Choroid plexus epithelial cell (primary cell): ENCODE data around the gene TMED8.
A peak's percentile ranks its signal among the peaks of the same experiment; 100 is the strongest.
"Not testable (repeated sequence)": the region's sequence is repeated elsewhere in the genome, so short reads cannot be mapped to it uniquely, and the experiment has no call there.

Experiments
- DNase-seq: peaks from one replicate; pipeline ENCODE4 v3.0.0-alpha.2; 2010; ENCODE audit warnings: low read depth
- H3K4me3 ChIP-seq: 2 replicates; pipeline ENCODE4 v1.5.1; 2011; ENCODE audit warnings: low read depth, mild to moderate bottlenecking, control low read depth, low read length, moderate library complexity
- CTCF ChIP-seq: conservative IDR thresholded peaks from 2 replicates; pipeline ENCODE4 v1.5.1; 2011; ENCODE audit warnings: low read depth, mild to moderate bottlenecking, control low read depth, inconsistent platforms, low read length, moderate library complexity

Gene TMED8

GRCh38 chr14:77344377-77344996 lies 32.4 kb downstream of the TMED8 start:
- no peak for TF ChIP-seq CTCF
- peak; percentile 14 for DNase-seq

GRCh38 chr14:77343662-77344061 lies 33.2 kb downstream of the TMED8 start:
- TF ChIP-seq CTCF: no peak
- DNase-seq: no peak
- H3K4me3 ChIP-seq: no peak overlapping the region

More at GRCh38 chr14:77344377-77344996, 32.4 kb downstream of the TMED8 start:
- H3K4me3 ChIP-seq: no peak overlapping the region

- no peak for DNase-seq
- no peak overlapping the region for H3K4me3 ChIP-seq
- no peak for TF ChIP-seq CTCF
Observed at GRCh38 chr14:77342726-77343397, 34.0 kb downstream of the TMED8 start.

GRCh38 chr14:77340389-77340788 lies 36.5 kb downstream of the TMED8 start:
- no peak overlapping the region for H3K4me3 ChIP-seq
- no peak for DNase-seq
- TF ChIP-seq CTCF: no peak

GRCh38 chr14:77339407-77339806 lies 37.5 kb downstream of the TMED8 start:
- DNase-seq: peak; percentile 44
- TF ChIP-seq CTCF: no peak
- H3K4me3 ChIP-seq: no peak overlapping the region

GRCh38 chr14:77338302-77338701 lies 38.6 kb downstream of the TMED8 start:
- no peak overlapping the region for H3K4me3 ChIP-seq
- no peak for TF ChIP-seq CTCF
- no peak for DNase-seq

GRCh38 chr14:77337880-77338279 lies 39.0 kb downstream of the TMED8 start:
- TF ChIP-seq CTCF: no peak
- no peak for DNase-seq
- H3K4me3 ChIP-seq: no peak overlapping the region

- not testable (repeated sequence) for DNase-seq, H3K4me3 ChIP-seq
Observed at GRCh38 chr14:77337255-77337654, 39.6 kb downstream of the TMED8 start.
